DMS153 treated with DMSO at 0.1 percent for 48 hours (cell line): ENCODE results near the gene MN1.

Source experiments
- DNase-seq: peaks from one replicate; lab custom pipeline; 2025; ENCODE audit not compliant: unreplicated experiment; lab: John Stamatoyannopoulos, UW

The MN1 gene

GRCh38 chr22:27765706-27766291, 35.8 kb downstream of the MN1 start:
- DNase-seq, result no peak

GRCh38 chr22:27764722-27765236, 36.8 kb downstream of the MN1 start:
- DNase-seq, result no peak

GRCh38 chr22:27761665-27762064, 39.9 kb downstream of the MN1 start:
- DNase-seq, result no peak

- no peak for DNase-seq
Observed at GRCh38 chr22:27761000-27761399, 40.6 kb downstream of the MN1 start.

- DNase-seq, result no peak
Observed at GRCh38 chr22:27760474-27760873, 41.1 kb downstream of the MN1 start.

GRCh38 chr22:27757928-27758525, 43.5 kb downstream of the MN1 start:
- no peak for DNase-seq

- DNase-seq, result no peak
Observed at GRCh38 chr22:27756212-27756660, 45.3 kb downstream of the MN1 start.

- no peak for DNase-seq
Observed at GRCh38 chr22:27755521-27756211, 45.9 kb downstream of the MN1 start.

GRCh38 chr22:27754888-27755480, 46.6 kb downstream of the MN1 start:
- DNase-seq, result no peak

GRCh38 chr22:27754247-27754887, 47.2 kb downstream of the MN1 start:
- peak; percentile 22 for DNase-seq

- DNase-seq, result no peak
Observed at GRCh38 chr22:27752771-27753170, 48.8 kb downstream of the MN1 start.

- DNase-seq, result no peak
Observed at GRCh38 chr22:27752141-27752540, 49.4 kb downstream of the MN1 start.

- no peak for DNase-seq
Observed at GRCh38 chr22:27751277-27752070, 50.1 kb downstream of the MN1 start.

- no peak for DNase-seq
Observed at GRCh38 chr22:27750584-27751265, 50.8 kb downstream of the MN1 start.

- no peak for DNase-seq
Observed at GRCh38 chr22:27749597-27750225, 51.8 kb downstream of the MN1 start.

GRCh38 chr22:27748751-27749191, 52.8 kb downstream of the MN1 start:
- DNase-seq, result peak; percentile 8

GRCh38 chr22:27748349-27748748, 53.2 kb downstream of the MN1 start:
- no peak for DNase-seq

- no peak for DNase-seq
Observed at GRCh38 chr22:27747396-27748221, 53.9 kb downstream of the MN1 start.

- no peak for DNase-seq
Observed at GRCh38 chr22:27746918-27747317, 54.6 kb downstream of the MN1 start.
